HepG2 (cell line): ENCODE data around the gene ACP5. TPM values are rescaled to one million over a fixed set of nuclear protein-coding genes. Genes with fewer than 3 reads are reported as not detected.
A peak's percentile ranks its signal among the peaks of the same experiment; 100 is the strongest.

Experiments
- ATF2 ChIP-seq: sonication (generic); formaldehyde crosslinking; IDR thresholded peaks from 2 replicates; pipeline ENCODE4 v1.4.0; 2020; ENCODE audit warnings: missing genetic modification reagents
- CHD2 ChIP-seq: IDR thresholded peaks from 2 replicates; pipeline ENCODE4 v1.6.1; 2011; ENCODE audit warnings: low read depth, low read length, improper control_type of control experiment
- EHMT2 ChIP-seq: fragments of 200-600 bp; sonication (generic); IDR thresholded peaks from 2 replicates; pipeline ENCODE4 v1.7.0; 2017; ENCODE audit warnings: antibody characterized with exemption, low read depth, low read length, borderline replicate concordance
- HDAC6 ChIP-seq: fragments of 200-600 bp; sonication (generic); IDR thresholded peaks from 2 replicates; pipeline ENCODE4 v1.7.0; 2017; ENCODE audit warnings: mild to moderate bottlenecking, antibody characterized with exemption, low read length, low read depth
- HMG20A ChIP-seq: IDR thresholded peaks from 2 replicates; pipeline ENCODE4 v1.6.1; 2016; ENCODE audit warnings: borderline replicate concordance
- HOMEZ ChIP-seq: IDR thresholded peaks from 2 replicates; pipeline ENCODE4 v1.6.1; 2016; ENCODE audit warnings: low read depth
- KAT2B ChIP-seq: fragments of 150-350 bp; IDR thresholded peaks from 2 replicates; pipeline ENCODE4 v1.6.1; 2014; ENCODE audit warnings: low read depth, low read length, borderline replicate concordance
- KMT2B ChIP-seq: IDR thresholded peaks from 2 replicates; pipeline ENCODE4 v1.6.1; 2016; ENCODE audit warnings: missing genetic modification reagents, missing compliant biosample characterization
- MNT ChIP-seq: fragments of 450-650 bp; IDR thresholded peaks from 2 replicates; pipeline ENCODE4 v1.6.1; 2016
- MXD1 ChIP-seq: sonication (generic); formaldehyde crosslinking; IDR thresholded peaks from 2 replicates; pipeline ENCODE4 v1.4.0; 2020; ENCODE audit warnings: mild to moderate bottlenecking, missing genetic modification reagents
- MXD3 ChIP-seq: IDR thresholded peaks from 2 replicates; pipeline ENCODE4 v1.6.1; 2016; ENCODE audit warnings: mild to moderate bottlenecking, missing biosample characterization, missing genetic modification reagents
- MXD4 ChIP-seq: IDR thresholded peaks from 2 replicates; pipeline ENCODE4 v1.6.1; 2016; ENCODE audit warnings: mild to moderate bottlenecking, missing biosample characterization, missing genetic modification reagents
- NR1H2 ChIP-seq: sonication (generic); formaldehyde crosslinking; IDR thresholded peaks from 2 replicates; pipeline ENCODE4 v1.8.1; 2022; ENCODE audit warnings: low read depth, missing genetic modification reagents, borderline replicate concordance
- POLR2A ChIP-seq, 2 experiments: IDR thresholded peaks; 2 replicates each; pipeline ENCODE4 v1.6.1; 2011; ENCODE audit warnings: low read depth in 2 of 2, low read length in 2 of 2, mild to moderate bottlenecking in 1 of 2, moderate library complexity in 1 of 2; ENCODE audit not compliant: insufficient read depth in 1 of 2
- RBFOX2 ChIP-seq: fragments of 200-400 bp; formaldehyde crosslinking; IDR thresholded peaks from 2 replicates; pipeline ENCODE4 v1.6.1; 2017; ENCODE audit warnings: low read depth, mild to moderate bottlenecking, low read length
- SNRNP70 ChIP-seq: fragments of 200-400 bp; formaldehyde crosslinking; IDR thresholded peaks from 2 replicates; pipeline ENCODE4 v1.6.1; 2017; ENCODE audit warnings: mild to moderate bottlenecking, low read depth, low read length, moderate library complexity
- TSC22D2 ChIP-seq: sonication (generic); formaldehyde crosslinking; IDR thresholded peaks from 2 replicates; pipeline ENCODE4 v1.5.1; 2020; ENCODE audit warnings: missing genetic modification reagents, mild to moderate bottlenecking, borderline replicate concordance
- ZNF230 ChIP-seq: sonication (generic); formaldehyde crosslinking; IDR thresholded peaks from 2 replicates; pipeline ENCODE4 v1.4.0; 2020; ENCODE audit warnings: mild to moderate bottlenecking, missing genetic modification reagents
- ZNF558 ChIP-seq: sonication (generic); formaldehyde crosslinking; IDR thresholded peaks from 2 replicates; pipeline ENCODE4 v1.9.0; 2022; ENCODE audit warnings: mild to moderate bottlenecking, missing genetic modification reagents, borderline replicate concordance
- ZNF580 ChIP-seq: IDR thresholded peaks from 2 replicates; pipeline ENCODE4 v1.6.1; 2016; ENCODE audit warnings: low read depth, borderline replicate concordance
- ZNF792 ChIP-seq: IDR thresholded peaks from 2 replicates; pipeline ENCODE4 v1.6.1; 2016
- ZNF839 ChIP-seq: sonication (generic); formaldehyde crosslinking; IDR thresholded peaks from 2 replicates; pipeline ENCODE4 v1.4.0; 2020; ENCODE audit warnings: missing genetic modification reagents, mild to moderate bottlenecking, borderline replicate concordance
- polyA plus RNA-seq, 8 experiments: library from polyadenylated mRNA; depleted of rRNA in 3 of 8; stranded (reverse) in 7 of 8; unstranded in 1 of 8; fragments of >200 nt; fragmentation: Illumina TruSeq in 4 of 8; extraction: Trizol in 4 of 8; gene quantifications; 2 replicates each; pipeline versions ENCODE4 v1.2.1 to v1.2.3, GENCODE V29; 2011 to 2016; ENCODE audit warnings: low read depth in 4 of 8, missing spikeins in 1 of 8, mixed read lengths in 1 of 8; ENCODE audit not compliant: insufficient read depth in 1 of 8
- total RNA-seq, 5 experiments: library from RNA; depleted of rRNA; stranded (reverse); fragments of >200 nt; fragmentation: Illumina TruSeq; extraction: Trizol; gene quantifications; 2 replicates each; pipeline ENCODE4 v1.2.3, GENCODE V29; 2016; ENCODE audit warnings: low read depth in 1 of 5

The ACP5 gene
- total and polyA plus RNA-seq, 2 of the 13 experiments (the other 11 are each of a cell fraction or from before 2014, with no cell fraction given) = 1.3 to 6.7 TPM

GRCh38 chr19:11558881-11559828, 18.3 kb downstream of the ACP5 start, which contains the start of gene ELOF1 (continued):
- no peak for TF ChIP-seq ZNF230 (CRISPR knock-in tag)
- no peak for TF ChIP-seq ZNF558 (CRISPR knock-in tag)
- peak; percentile 23; the same call in 1 of the 2 replicates for TF ChIP-seq MNT
- peak; percentile 63; the same call in 1 of the 2 replicates for TF ChIP-seq KMT2B (CRISPR knock-in tag)
- peak; percentile 76 for TF ChIP-seq RBFOX2
- 0 out of 2 replicates have a peak, but pooled peaks have one; percentile 45 for TF ChIP-seq MXD1
- TF ChIP-seq TSC22D2 (CRISPR knock-in tag) = 0 out of 2 replicates have a peak, but pooled peaks have one; percentile 30
- no peak for TF ChIP-seq MXD4 (CRISPR knock-in tag)
- TF ChIP-seq SNRNP70 = no peak
- TF ChIP-seq ZNF839 (CRISPR knock-in tag) = no peak
- no peak for TF ChIP-seq ZNF580 (CRISPR knock-in tag)
- peak; percentile 62; the same call in 1 of the 2 replicates for TF ChIP-seq ZNF792 (CRISPR knock-in tag)
- no peak for TF ChIP-seq HDAC6
- no peak for TF ChIP-seq KAT2B
- no peak for TF ChIP-seq EHMT2
- peak; percentile 31; the same call in 1 of the 2 replicates for TF ChIP-seq ATF2 (CRISPR knock-in tag)
- no peak for TF ChIP-seq NR1H2 (CRISPR knock-in tag)
- no peak for TF ChIP-seq HOMEZ (CRISPR knock-in tag)
- TF ChIP-seq POLR2A (IDR thresholded peaks at IDR 0.05; ENCODE audit: insufficient read depth in 1 of 2, low read depth in 2 of 2, low read length in 2 of 2) = peak; percentile 85 to 98
- TF ChIP-seq HMG20A (CRISPR knock-in tag) = no peak
- no peak for TF ChIP-seq MXD3 (CRISPR knock-in tag)
- no peak for TF ChIP-seq CHD2
